NCI-H526 treated with DMSO at 0.1 percent for 48 hours (cell line): ENCODE data around the gene HTT-AS.
"Not testable (repeated sequence)": the region's sequence is repeated elsewhere in the genome, so short reads cannot be mapped to it uniquely, and the experiment has no call there.

Source experiments
- DNase-seq: peaks from one replicate; lab custom pipeline; 2025; lab: John Stamatoyannopoulos, UW

Gene HTT-AS

DNA sequence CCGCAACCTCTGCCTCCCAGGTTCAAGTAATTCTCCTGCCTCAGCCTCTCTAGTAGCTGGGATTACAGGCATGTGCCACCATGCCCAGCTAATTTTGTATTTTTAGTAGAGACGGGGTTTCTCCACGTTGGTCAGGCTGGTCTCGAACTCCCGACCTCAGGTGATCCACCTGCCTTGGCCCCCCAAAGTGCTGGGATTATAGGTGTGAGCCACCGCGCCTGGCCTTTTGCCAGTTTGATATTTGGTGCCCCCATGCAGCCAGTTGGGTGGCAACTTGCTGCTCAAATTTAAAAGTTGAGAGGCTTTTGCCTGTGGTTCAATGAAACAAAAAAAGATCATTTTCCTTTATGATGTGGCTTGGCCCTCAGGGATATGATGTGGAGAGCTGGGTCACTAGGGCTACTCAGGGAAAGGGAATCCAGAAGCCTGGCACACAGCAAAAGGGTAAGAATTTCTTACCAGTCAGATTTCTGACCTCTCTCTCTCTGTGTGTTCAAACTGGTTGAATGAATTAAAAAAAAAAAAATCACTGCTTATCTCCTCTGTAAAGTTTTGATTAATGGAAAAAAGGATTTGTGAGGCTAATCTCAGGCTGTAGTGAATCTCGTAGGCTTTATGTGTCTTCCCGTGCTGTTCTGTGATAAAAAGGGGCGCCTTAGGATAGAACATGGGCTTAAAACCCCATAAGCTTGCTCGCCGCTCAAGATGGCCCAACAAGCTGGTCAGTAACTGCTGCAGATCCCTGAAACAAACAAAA, 23.0 kb downstream of the HTT-AS start:
- not testable (repeated sequence) for DNase-seq

- DNase-seq: peak; percentile 12
Observed at GRCh38 chr4:3047464-3048286, 26.7 kb downstream of the HTT-AS start.

GRCh38 chr4:3046623-3047022, 27.7 kb downstream of the HTT-AS start:
- DNase-seq: no peak

DNA sequence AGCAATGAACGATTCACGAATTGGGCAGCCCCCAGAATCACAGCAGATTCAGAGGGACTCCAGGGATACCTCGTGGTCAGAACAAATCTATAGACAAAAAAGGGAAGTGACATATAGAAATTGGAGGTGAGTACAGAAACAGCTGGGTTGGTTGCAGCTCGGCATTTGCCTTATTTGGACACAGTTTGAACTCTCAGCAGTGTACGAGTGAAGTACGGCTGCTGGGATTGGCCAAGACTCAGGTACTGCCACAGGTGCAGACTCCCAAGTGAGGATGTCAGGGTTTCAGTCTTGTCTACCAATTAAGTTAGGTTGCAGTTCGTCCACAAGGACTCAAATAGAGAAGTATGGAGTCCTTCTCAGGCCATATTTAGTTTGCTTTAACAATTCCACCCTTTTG, 28.2 kb downstream of the HTT-AS start:
- no peak for DNase-seq

GRCh38 chr4:3044870-3045819, 29.2 kb downstream of the HTT-AS start:
- no peak for DNase-seq

GRCh38 chr4:3043282-3044020, 30.9 kb downstream of the HTT-AS start:
- DNase-seq: no peak

GRCh38 chr4:3042226-3042625, 32.1 kb downstream of the HTT-AS start:
- no peak for DNase-seq

DNA sequence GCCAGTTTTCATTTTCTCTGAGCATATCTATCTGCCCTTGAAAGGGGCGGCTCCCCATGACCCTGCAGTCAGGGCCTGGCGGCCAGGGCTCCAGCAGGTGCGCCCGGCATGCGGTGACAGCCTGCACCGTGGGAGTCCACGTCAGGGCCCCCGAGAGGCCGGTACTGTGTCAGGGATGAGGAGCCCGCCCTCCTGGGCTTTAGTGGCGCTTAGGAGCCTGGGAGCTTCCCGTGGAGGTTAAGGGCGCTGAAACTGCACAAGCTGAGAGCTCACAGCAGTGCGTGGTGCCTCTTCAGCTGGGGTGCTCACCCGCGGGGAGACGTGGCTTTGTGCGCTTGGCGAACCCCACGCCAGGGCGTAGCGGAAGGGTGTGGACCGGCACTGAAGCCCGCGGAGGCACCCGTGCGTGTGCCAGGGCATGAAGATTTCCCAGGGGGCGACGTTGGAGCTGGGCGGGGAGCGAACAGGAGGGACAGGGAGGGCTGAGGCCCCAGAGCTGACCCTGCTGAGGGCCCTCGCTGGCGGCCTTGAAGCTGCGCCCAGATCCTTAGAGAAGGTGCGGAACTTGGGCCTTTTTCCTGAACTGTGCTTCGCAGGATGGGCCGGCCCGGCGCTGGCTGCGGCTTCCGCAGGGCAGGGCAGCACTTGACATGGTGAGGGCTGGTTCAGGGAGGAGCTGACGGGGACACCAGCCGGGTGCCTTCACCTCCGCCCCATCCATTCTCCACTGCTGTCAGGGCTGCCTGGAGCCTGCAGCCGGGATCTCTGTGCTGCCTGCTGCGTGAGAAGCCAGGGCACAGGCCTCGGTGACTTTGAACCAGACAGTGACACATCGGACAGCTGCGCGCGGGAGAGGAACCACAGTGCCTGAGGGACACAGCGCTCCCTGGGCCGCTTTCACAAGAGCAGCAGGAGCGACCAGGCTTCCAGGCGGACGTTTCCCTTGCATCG, 32.9 kb downstream of the HTT-AS start:
- peak; percentile 64 for DNase-seq

DNA sequence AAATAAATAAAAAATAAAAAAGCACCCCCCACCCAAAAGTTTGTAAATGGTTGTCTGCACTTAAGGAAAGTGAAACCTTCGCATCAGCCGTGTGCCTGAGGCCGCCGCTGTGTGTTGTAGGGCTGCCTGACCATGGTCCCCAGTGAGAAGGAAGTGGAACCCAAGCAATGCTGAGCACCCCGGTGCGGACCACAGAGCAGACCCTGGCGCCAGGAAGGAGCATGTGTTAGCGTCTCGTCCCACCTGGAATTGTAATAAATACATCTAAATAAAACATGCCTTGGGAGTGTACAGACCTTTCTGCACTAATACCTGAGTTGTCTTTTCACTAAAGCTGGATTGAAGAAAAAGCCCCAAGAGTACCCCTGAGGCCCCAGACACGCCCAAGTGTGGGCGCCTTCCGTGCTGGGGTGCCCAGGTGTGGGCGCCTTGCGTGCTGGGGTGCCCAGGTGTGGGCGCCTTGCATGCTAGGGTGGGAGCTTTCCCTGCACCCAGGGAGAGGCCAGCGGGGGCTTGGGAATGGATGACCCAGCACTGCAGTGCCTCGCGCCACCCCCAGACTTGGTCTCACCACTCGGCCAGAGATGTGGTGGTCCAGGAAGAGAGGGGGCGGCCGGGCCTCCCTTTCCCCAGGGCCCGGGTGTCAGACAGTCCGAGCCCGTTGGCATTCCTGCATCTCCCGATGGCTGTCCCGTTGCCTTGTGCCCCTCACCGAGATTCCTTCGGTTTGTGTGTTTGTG, 33.7 kb downstream of the HTT-AS start:
- DNase-seq: no peak

DNA sequence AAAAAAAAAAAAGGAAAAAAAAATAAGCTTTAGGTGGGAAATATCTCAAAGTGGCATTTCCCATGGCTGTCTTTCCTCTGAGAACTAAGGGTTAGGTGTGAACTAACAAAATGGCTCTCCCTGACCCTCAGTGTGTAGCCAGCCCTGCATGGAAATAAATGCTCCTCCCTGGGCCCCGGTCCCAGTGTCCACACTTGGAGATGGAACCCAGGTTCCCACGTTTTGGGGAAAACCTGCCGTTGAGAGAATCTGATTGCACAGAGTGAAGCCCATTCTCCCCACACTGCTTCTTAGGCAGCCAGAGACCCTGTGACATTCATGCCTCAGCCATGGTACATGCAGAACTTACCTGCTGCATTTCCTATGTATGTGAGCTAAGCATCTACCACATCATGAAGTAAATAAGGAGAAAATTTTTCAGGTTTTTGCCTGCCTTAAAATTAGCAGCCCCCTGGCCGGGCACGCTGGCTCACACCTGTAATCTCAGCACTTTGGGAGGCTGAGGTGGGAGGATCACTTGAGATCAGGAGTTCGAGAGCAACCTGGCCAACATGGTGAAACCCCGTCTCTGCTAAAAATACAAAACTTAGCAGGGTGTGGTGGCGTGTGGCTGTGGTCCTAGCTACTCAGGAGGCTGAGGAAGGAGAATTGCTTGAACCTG, 34.5 kb downstream of the HTT-AS start:
- DNase-seq: no peak

- no peak for DNase-seq
Observed at GRCh38 chr4:3037957-3038461, 36.3 kb downstream of the HTT-AS start.

GRCh38 chr4:3036131-3036952, 38.0 kb downstream of the HTT-AS start:
- DNase-seq: no peak

DNA sequence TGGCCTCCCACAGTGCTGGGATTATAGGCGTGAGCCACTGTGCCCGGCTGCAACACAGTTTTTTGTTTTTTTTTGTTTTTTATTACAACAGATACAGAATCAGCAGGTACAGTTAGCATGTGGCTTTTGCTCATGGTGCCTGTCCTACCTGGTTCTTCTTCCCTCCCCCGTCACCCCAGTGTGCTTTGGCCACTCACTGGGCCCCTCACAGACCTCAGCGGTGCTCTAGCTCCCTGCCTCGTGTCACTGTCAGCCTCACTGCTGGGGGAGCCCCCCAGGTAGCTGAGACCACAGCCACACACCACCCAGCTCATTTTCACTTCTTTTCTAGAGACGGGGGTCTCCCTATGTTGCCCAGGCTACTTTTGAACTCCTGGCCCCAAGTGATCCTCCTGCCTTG, 38.7 kb downstream of the HTT-AS start:
- DNase-seq: no peak

GRCh38 chr4:3035249-3035648, 39.1 kb downstream of the HTT-AS start:
- DNase-seq: no peak

- DNase-seq: no peak
Observed at GRCh38 chr4:3034231-3034630, 40.1 kb downstream of the HTT-AS start.

DNA sequence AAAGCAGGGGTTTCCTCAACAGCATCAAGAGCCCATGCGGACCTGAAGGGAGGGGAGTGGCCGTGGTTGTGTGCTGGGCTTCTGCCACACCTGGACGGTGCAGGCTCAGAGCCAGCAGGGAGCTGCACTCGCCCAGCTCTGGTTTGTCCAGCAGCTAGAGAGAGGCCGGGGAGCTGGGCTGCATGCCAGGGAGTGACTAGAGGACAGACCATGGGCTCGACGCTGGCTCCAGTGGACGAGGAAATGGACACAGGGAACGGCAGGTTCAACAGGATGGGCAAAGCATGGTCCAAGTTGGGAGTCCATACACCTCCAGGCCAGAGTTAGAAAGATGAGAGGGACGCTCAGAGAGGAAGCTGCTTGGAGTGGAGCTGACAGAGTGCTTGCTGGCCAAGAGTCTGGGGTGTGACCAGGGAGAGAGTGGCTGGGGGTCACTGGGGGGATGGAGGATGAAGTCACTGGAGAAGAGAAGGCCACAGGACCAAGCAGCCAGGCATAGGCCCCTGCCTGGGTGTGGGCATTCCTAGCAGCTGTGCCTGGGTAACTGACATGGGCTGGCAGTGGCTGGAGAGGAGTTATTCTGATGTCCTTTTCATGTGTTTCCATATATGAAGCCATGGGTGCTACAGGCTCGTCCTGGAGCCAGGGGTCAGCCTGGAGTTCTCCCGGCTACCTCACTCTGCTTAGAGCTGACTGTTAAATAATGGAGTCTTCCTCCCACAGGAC, 42.8 kb downstream of the HTT-AS start:
- no peak for DNase-seq
